ELR (cell line): ENCODE results near the gene EMILIN3.

ENCODE experiments used
- DNase-seq: peaks from one replicate; pipeline ENCODE4 v3.0.0-alpha.2; 2015; ENCODE audit warnings: low read depth

Gene EMILIN3

GRCh38 chr20:41392295-41392694 is 25.7 kb upstream of the EMILIN3 start:
- DNase-seq, result peak; percentile 16

- DNase-seq, result peak; percentile 66
Measured at GRCh38 chr20:41391587-41392001, 25.0 kb upstream of the EMILIN3 start.

DNA sequence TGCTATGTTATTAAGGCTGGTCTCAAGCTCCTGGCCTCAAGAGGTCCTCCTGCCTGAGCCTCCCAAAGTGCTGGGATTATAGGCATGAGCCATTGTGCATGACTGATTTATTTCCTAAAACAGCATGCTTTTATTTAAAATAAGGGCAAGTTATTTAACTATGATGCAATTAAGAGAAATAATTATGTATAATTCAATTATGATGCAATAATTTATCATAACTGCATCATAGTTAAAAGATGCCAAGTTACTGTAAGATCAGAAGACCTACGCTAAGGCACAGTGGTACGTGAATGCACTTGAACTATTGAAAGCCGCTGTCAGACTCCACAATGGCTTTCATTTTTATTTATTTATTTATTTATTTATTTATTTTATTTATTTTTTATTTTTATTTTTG is 24.3 kb upstream of the EMILIN3 start:
- DNase-seq, result no peak

DNA sequence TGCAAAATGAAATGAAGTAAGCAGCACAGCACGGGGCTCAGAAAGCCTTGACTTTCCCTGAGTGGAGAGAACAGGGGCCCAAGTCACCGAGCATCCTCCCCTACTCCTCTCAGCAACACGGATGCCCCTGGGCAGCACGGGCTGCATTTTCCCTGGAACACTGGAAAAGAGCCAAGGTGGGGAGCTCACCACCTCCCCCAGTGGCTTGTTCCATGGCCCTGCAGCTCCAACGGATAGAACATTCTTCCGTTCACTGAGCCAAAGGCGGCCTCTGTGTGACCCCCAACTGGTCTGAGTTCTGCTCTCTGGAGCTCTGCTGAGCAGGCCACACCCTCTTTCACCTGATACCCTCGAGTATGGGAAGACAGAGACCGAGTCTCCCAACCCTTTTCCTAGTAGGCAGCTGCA is 20.8 kb upstream of the EMILIN3 start:
- peak; percentile 33 for DNase-seq

DNA sequence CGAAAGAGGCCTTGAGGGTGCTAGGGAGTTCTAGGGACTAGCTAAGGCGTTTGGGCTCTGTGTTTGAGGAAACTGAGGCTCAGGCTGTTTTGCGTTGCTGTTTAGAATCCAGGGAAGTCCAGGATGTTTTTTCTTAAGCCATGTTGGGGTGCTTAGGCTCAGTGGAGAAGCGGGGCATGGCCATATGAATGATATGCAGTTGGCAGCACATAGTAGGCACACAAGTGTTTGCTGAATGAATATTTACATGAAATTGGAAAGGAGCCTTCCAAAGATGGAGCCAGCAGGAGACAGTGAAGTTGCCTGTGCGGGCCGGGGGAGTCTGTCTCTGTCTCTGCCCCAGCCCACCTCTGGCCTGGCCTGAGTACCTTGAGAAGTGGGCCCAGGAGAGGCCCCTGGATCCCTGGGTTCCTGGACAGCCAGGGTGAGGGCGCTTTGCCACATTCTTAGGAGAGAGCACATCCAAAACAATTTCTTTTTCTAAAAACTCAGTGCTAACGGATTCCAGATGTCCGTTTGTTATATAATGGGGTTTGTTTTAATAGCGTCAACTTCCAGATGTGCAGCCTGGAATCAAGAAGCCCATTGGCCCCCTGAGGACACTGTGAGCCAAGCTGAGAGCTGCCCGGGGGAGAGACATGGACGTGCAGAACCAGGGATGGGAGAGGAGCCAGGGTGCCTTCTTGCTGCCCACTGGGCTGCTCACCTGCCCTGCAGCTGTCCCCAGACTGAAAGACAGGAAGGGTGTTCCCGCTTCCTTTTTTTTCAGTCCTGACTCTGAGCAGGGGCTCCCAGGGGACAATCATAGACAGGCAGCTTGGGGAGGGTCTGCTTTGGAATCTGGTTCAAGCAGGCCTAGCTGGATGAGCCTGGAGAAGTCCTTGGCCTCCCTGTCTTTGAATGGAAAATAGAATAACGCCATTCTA is 20.1 kb upstream of the EMILIN3 start:
- no peak for DNase-seq

DNA sequence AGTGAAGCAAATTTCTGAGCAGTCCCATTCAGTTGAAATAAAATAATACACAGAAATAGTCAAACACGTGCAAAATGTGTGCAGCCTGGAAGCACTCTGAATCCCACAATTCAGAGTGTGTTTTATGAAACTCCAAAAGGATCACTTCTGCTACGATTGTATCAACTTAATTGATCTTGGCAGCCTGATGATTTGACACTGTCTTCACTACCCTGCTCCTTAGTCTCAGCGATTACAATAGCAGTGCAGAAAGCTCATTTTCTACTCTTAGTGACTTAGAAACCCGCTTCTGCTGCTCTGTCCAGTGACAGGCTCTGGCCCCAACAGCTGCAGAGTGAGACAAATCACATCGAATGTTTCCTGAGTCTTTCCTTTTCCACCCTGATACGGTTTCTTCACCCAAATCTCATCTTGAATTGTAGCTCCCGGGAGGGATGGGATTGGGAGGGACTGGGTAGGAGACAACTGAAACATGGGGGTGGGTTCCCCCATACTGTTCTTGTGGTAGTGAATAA is 16.2 kb upstream of the EMILIN3 start:
- no peak for DNase-seq

- DNase-seq, result no peak
Measured at GRCh38 chr20:41380551-41381193, 14.1 kb upstream of the EMILIN3 start.

DNA sequence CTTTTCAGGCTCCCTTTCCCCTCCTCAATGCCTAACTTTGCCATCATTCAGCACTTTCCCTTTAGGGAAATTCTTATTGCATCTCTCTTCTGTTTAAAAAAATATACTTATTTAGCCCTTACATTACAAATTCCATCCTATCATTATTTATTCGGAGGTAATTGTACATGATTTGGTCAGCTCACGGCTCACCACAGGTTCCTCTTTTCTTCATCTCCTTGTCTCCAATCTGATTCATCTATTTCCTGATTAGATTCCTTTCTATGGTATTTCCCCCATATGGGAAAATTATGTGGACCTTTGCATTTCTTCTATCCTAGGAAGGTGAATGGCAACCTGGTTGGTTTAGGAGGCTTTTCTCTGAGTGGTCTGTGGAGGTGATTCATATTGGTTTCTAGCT is 12.9 kb upstream of the EMILIN3 start:
- no peak for DNase-seq

DNA sequence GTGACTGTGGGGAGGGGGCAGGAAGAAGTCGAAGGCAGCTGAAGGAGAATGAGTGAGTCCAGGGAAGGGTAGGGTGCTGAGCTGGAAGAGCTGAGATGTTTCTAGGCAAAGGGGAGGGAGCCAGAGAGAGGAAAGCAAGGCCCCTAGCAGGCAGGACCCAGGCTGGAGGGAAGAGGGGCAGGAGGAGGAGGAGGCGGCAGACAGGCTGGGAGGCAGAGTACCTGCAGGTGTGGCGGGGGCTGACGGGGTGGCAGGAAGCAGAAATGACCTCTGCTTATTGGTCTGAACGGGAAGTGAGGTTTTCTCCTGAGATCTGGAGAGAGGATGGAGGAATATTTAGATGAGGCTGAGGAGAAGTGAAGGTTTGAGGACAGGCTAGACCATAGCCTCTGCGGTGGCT is 10.7 kb upstream of the EMILIN3 start:
- no peak for DNase-seq

DNA sequence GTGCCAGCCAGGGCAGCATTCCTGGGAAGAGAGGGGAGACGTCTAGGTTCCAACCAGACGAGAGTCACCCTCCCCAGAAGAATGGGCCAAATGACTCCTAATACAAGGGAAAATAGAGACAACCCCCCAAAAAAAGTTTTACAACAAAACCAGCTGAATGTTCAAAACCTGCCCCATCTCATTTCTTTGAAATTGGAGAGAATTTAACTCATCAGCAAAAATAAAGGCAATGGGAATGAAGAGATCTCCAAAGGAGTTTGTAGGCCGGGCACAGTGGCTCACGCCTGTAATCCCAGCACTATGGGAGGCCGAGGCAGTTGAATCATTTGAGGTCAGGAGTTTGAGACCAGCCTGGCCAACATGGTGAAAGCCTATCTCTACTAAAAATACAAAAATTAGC is 9.7 kb upstream of the EMILIN3 start:
- no peak for DNase-seq

GRCh38 chr20:41375846-41376245 is 9.2 kb upstream of the EMILIN3 start:
- DNase-seq, result no peak

DNA sequence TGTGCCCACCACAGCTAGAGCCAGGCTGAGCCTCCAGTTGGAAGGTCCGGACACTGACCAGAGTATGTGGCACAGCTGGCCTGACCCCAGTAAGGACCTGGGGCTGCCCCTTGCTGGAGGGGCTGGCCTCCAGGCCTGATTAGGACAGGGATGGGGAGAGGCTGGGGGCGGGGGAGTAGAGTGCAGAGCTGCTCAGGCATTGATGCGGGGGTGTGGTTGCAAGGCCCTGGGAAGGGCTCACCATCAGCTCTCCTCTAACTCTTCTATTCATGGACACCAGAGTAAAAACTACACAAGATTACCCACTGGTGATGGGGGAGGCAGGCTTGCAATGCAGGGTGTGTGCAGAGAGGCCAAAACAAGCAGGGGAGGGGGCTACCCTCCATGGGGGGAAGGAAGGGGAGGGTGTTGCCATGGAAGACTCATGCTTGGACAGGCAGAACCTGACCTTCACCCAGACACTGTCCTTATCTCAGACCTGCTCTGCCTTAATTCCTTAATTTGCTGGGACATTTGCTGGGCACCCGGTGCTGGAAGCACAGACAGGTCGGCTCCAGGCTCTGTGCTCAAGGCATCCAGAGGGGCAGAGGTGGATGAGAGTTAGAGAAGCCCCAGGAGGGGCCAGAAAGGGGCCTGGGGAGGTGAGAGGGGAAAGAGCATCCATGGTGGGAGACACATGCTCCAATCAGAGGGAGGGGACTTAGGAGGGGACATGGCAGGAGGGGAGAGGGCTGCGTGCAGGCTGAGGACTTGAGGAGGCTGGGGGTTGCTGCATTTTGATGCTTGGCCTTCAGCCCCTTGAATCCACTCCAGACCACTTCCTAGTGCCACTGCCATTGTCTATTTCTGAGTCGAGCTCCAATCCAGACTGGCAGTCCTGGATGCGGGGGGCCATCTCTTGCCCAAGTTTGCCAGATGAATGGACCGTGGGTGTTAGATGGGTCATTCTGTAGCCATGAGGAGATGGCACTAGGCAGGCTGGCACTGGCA is 7.6 kb upstream of the EMILIN3 start:
- DNase-seq, result no peak

- no peak for DNase-seq
Measured at GRCh38 chr20:41373251-41373783, 6.7 kb upstream of the EMILIN3 start.

GRCh38 chr20:41371371-41371770 is 4.8 kb upstream of the EMILIN3 start:
- no peak for DNase-seq

- DNase-seq, result no peak
Measured at GRCh38 chr20:41370176-41370575, 3.6 kb upstream of the EMILIN3 start.

GRCh38 chr20:41369673-41370072 is 3.1 kb upstream of the EMILIN3 start:
- DNase-seq, result no peak

DNA sequence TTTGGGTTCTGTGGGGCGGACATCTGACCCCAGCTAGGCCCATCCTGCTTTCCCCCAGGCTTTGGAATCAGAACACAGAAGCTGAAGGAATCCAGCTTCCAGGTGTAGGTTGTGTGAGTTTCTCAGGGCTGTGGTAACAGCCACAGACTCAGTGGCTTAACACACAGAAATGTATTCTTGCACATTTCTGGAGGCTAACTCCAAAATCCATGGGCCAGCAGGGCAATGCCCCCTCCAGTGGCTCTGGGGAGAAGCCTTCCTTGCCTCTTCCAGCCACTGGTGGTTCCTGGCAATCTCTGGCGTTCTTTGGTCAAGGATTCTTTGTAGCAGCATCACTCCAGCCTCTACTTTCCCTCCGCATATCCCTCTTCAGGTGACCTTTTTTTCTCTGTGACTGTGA is 1.3 kb upstream of the EMILIN3 start:
- no peak for DNase-seq

DNA sequence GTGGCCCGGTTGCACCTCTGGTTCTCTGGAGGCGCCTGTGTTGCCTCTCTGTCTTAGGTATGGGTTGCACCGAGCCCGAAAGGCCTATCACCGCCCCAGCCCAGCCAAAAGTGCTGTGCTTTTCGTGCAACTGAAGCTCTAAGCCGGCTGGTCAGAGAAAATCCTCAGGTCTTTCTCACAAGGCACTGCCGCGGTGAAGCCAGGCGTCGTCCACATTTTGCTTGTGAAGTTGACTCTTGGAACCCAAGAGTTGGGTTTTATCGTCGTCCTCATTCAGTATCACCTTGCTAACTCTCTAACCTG is 726 bp upstream of the EMILIN3 start:
- DNase-seq, result no peak

GRCh38 chr20:41365777-41366545 is 657 bp downstream of the EMILIN3 start:
- DNase-seq, result no peak

- no peak for DNase-seq
Measured at GRCh38 chr20:41364967-41365765, 1.5 kb downstream of the EMILIN3 start.
